Measurements from ENCODE around the gene MAFG.

Gene MAFG

DNA sequence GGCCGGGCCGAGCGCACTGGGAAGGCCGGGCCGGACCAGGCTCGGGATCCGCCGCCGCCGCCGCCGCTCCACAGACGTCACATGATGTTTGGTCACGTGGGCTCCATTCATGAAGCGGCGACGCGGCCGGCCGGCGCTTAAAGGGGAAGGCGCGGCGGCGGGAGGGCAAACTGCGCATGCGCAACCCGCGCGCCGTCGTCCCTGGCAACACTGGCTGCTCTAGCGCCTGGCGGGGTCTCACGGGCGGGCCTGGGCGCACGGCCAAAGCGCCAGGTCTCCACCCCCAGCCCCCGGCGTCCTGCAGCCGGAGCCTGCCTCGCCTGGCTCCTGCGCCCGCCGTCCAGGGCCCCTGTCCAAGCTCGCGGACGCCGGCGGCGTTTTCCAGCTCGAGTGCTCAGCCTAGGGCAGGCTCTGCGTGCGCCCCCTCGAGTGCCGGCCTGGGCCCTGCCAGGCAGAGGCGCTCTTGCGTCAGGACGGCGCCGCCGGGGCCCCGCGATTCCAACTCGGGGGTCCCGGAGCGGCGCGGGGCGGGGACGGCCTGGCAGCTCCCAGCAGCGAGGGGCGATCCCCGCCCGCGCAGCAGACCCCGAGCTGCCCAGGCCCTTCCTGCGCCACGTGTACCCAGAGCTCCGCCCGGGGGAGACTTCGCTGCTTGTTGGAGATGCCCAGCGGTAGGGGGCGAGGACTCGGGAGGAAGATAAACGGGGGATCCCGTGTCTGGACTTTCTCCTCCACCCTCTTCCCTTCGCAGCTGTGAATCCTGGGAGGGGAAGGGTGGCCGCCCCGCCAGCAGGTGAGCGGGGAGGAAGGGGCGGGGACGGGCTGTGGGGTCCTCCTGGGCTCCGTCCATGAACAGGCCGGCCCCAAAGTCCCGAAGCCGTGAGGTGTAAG, at the start of gene MAFG:
TSS of gene MAFG (minus strand) at position 83 of the 891 bp plus-strand sequence. CDS start 4,550 bp downstream, outside the sequence.
- DNase-seq (ENCODE audit: low spot score), result peak; percentile 93

DNA sequence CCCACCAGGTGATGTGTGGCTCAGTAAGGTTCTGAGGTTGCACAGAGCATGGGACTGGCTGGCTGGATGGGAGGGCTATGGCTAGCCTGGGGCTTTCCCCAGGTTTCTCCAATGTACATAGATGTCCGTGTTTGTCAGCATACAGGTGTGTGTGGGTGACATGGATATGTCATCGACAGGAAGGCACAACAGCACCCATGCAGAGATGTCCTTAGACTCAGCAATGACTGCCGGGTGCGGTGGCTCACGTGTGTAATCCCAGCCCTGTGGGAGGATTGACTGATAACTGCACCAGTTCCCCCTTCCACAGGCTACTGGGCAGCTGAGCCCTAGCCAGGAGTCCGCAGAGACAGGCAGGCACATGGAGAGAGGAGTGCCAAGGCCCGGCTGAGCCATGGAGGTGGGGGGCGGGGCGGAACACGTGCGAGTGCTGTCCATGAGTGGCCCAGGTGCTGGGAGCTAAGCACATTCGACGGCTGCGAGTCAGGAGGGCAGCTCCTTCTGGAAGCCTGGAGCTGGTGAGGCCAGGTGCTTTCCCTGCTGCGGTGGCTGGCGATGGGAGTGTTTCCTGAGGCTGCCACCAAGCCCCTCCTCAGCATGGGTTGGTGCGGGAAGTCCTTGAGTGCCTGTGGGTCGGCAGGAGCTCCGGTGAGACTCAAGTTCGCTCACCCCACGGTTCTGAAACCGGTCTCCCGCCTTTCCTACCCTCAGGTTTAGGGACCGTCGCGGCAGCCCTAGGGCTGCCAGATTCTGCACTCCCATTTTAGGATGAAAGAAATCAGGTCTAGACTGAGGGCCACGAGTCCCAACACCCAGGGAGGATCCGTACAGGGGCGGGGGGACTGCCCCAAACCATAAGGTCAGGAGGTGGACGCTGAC, 49.0 kb upstream of the MAFG start:
- DNase-seq (ENCODE audit: low spot score), result peak; percentile 30

DNA sequence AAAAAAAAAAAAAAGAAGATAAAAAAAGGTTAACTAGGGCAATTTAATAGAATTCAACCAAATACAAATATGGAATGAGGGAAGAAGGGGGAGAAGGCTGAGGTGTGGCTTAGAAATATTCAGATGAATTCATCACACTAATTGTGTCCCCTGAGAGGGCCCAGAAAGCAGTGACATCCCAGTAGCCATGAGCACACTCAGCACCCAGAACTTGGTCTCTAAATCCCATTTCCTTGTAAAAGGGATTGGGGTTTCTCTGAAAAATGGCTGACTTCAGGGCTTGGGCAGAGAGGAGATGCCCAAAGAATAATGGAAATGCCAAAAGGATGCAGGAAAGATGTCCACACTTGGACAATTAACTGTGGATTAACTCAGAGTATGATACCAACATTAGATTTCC, 45.9 kb upstream of the MAFG start:
- no peak for DNase-seq (ENCODE audit: low spot score)

GRCh38 chr17:81968850-81969812, 41.6 kb upstream of the MAFG start:
- no peak for DNase-seq (ENCODE audit: low spot score)

DNA sequence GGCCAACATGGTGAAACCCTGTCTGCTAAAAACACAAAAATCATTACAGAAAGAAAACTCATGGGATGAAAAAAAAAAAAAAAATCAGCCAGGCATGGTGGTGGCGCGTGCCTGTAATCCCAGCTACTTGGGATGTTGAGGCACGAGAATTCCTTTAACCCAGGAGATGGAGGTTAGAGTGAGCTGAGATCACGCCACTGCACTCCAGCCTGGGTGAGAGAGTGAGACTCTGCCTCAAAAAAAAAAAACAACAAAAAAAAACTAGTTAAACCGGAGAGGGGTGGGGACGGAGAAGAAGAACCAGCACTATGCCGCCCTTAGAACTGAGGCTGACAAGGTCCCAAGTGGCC, 40.8 kb upstream of the MAFG start:
- DNase-seq (ENCODE audit: low spot score), result no peak

DNA sequence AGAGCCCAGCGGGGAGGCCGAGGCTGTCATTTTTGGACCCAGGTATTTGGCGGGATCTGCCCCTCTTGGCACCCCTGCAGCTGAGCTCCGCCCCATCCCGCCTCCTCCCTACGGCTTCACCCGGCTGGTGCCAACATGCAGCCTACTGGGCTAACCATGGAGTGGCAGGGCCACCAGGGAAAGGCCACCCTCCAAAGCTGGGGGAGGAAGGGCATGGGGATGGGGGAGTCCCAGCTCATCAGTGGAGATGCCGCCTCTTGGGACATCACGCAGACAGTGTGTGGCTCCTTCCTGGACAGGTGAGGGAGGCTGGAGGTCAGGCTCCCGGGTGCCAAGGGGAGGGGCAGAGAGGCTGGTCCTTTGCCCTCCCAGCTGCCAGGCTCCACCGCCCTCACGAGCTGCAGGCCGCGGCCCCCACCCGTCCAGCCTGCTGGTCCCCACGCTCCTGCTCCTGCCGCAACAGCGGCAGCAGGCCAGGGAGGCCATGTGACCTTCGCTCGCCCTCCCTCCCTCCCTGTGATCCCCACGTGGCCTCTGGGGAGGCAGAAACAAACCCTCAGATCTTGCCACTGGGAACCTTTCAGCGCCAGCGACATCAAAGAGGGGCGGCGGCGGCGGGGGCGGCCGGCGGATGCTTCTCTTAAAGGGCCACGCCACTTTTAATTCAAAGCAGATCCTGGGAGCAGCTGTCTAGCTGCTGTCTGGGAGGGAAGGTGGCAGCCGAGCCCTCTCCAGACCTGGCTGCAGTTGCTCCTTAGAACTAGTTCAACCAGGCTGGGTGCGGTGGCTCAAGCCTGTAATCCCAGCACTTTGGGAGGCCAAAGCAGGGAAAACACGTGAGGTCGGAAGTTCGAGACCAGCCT, 40.2 kb upstream of the MAFG start:
- DNase-seq (ENCODE audit: low spot score), result peak; percentile 63

- no peak for DNase-seq (ENCODE audit: low spot score)
Observed at GRCh38 chr17:81967244-81967532, 39.7 kb upstream of the MAFG start.

GRCh38 chr17:81966343-81967243, 39.1 kb upstream of the MAFG start:
- DNase-seq (ENCODE audit: low spot score), result no peak

GRCh38 chr17:81964081-81964849, 36.7 kb upstream of the MAFG start:
- no peak for DNase-seq (ENCODE audit: low spot score)

- no peak for DNase-seq (ENCODE audit: low spot score)
Observed at GRCh38 chr17:81962499-81963441, 35.2 kb upstream of the MAFG start.

DNA sequence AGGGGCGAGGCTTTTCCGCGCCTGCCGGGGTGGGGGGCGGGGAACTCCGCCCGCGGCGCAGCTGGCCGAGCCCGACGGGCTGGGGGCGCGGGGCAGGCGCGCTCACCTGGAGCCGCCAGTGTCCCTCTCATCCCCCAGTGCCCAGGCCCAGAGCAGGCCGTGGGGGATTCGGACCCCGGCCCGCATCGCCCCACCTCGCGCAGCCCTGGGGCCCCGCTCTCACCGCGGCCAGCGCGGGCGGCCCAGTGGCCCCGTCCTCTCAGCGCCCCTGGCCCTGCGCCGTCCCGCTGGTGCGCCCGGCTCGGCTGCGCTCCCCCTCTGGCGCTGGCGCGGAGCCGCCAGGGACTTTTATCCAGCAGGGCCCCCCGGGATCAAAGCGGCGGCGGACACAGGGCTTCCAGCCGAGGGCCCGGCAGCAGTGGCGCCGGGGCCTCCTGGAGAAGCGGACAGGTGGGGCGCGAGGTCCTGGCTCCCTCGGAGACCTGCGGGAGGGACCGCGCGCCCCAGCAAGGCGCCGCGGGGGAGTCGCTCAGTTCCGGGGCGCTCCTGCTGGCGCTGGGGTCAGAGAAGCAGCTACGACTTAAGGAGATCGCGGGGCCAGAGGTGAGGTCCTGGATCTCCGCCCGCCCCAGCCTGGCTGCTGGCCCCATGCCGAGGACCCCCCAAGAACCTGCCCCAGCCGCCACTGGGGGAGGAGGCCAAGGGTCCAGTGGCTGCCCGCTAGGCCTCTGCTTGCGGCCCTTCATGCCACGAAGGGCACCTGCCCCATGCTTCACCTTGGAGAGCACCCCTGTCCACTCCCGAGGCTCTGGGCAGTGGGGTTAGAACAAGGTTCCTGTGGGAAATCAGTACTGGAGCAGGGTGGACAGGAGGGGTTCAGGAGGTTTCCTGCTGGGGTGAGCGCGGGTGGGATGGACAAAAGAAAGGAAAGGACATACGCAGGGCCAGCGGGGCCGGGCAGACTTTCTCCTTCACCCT, 34.3 kb upstream of the MAFG start:
- DNase-seq (ENCODE audit: low spot score), result no peak

- no peak for DNase-seq (ENCODE audit: low spot score)
Observed at GRCh38 chr17:81961087-81961511, 33.6 kb upstream of the MAFG start, which contains the start of gene NOTUM. Gene NOTUM (minus strand): TSS chr17:81961187. CDS start chr17:81960909, 278 bp downstream.

GRCh38 chr17:81960130-81960958, 32.8 kb upstream of the MAFG start:
- no peak for DNase-seq (ENCODE audit: low spot score)

GRCh38 chr17:81959362-81960129, 32.0 kb upstream of the MAFG start:
- peak; percentile 27 for DNase-seq (ENCODE audit: low spot score)
